CD4-positive, alpha-beta T cell treated with Interleukin-4 for 4 hours (primary cell): ENCODE results near the gene SMIM21.

Source experiments
- DNase-seq: peaks from one replicate; pipeline ENCODE4 v3.0.0-alpha.2; 2020

SMIM21 gene

DNA sequence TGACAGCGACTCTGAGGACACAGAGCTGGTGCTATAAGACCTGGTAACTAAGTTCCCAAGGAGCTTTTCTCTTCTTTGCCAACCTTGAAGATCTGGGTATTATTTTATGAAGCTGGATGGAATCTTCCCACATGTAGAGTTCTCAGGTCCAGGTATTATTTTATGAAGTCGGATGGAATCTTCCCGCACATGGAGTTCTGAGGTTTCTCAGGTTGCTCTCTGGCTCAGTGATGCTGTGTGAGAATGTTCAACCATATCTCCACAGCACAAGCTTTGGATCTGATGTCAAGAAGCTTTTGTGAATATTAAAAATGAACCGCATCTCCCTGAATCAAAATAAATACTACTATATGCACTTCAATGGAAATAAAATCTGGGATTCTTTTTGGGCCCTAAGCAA is at the start of gene SMIM21:
TSS of gene SMIM21 (minus strand) at position 101 of the 400 bp plus-strand sequence. CDS start 140 bp downstream, outside the sequence.
- no peak for DNase-seq

DNA sequence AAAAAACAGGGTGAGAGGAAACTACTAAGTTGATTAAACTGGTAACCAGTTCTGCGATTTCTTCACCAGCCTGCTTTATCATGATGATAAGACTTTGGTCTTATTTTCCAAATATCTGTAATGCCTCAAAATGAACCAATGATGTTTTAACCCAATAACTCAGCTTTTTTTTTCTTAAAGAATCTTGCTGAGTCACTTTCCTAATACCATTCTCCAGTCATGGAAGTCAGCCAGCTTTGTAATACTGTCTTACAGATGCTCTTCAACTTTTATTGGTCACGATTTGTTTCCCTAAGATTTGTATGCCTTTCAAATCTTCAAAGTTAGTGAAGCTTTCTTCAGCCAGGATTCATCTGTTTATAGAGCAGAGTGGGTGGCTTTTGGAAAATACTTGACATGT is 47.7 kb upstream of the SMIM21 start:
- DNase-seq = no peak

DNA sequence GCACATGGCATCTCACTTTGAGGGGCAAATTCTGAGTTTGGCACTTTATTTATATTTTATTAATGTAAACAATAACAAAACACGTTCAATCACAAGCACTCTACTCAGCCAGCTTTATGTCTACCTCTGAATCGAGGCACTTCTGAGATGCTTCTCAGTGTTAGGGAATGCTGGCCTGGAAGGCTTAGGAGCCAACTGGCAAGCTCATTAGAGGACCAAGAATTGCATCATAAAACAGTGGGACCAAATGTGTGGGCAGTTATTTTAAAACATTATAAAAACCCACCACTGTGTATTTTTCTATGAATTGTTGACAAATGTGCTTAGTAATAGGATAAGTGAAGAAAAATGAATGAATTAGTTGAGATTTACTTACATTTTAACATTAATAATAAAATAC is 46.8 kb upstream of the SMIM21 start:
- DNase-seq = no peak

DNA sequence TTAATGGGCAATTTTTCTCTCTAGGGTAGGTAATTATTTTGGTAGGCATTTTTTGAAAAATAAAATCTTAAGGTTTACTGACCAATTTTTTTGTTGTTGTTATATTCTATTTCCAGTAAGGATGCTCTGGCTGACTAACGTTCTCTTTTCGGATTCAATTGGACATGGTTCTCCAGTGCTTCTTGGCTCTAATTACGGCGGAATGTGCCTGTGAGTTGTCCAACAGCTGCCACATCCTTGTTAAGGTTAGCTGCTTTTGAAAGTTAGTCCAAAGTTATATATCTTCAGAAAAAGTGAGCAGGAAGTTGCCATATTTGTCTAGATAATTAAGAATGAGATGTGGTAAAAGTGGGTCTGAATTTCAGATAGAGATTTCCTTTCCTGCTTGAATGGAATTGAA is 45.8 kb upstream of the SMIM21 start:
- no peak for DNase-seq

DNA sequence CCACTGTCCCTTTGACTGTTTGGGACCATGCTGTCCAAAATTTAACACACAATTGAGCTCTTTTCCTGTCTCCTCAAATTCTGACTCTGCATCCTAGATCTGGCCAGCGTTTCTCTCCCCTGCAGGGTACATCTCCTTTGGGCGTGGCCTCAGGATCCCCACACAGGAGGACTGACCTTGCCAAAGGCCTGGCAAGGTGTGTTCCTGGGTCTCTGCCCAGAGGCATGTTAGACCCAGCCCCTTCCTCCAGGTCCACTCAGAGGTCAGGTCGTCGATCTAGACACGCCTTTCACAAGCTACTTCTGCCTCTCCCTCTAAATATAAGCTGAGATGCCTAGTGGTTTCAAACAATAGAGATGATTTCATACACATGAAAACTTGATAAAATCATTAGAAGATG is 45.4 kb upstream of the SMIM21 start:
- DNase-seq = no peak

DNA sequence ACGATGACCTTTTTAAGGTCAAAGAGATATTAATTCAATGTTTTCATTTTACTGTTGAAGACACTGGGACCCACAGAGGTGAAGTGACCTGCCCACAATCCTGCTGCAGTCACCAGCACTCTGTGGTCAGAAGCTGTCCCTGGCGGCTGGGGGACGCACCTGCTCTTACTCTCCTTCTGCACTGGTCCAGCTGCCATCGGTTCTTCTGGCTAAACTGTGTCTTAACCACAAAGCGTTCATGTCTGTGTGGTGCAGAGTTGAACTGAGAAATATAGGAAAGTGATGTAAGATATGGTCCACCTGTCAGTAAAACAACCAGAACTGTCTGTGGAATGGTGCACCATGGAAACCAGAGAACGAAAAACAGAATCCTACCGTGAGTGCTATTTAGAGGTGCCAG is 44.9 kb upstream of the SMIM21 start:
- DNase-seq = no peak

DNA sequence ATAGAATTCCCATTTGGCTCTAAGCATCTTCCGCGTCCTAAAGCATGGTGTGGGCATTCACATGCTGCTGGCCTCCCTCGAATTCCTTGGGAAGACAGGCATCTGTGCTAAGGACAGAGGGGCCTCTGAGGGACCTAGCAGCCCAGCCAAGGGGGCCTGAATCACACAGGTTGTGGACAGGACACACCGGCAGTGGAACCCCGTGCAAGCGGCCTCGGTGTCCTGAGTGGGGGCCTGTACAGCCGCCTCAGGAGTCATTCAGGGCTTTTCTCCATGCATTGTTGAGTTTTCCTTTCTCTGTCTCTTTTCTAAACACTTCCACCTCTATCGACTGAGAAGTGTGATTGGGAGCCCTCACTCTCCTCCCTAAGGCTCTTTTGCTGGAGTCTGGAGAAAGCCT is 44.3 kb upstream of the SMIM21 start:
- DNase-seq = no peak

DNA sequence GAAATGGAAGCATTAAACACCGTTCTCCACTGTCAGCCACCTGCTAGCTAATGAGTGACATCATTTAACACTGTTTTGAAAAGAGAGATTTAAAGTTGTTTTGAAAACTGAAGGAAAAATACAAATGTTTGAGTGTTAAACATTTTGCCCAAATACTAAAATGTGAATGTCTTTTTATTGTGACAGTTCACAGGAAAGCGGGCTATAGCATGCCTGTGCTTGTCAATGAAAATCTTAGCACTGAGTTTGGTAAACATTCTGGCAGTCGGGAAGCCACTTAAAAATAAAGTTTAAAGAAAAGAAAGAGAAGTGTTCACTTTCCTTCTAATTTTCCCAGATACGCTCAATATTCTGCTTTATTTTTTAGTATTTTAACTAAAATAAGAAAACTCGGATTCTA is 40.3 kb upstream of the SMIM21 start:
- DNase-seq = no peak

DNA sequence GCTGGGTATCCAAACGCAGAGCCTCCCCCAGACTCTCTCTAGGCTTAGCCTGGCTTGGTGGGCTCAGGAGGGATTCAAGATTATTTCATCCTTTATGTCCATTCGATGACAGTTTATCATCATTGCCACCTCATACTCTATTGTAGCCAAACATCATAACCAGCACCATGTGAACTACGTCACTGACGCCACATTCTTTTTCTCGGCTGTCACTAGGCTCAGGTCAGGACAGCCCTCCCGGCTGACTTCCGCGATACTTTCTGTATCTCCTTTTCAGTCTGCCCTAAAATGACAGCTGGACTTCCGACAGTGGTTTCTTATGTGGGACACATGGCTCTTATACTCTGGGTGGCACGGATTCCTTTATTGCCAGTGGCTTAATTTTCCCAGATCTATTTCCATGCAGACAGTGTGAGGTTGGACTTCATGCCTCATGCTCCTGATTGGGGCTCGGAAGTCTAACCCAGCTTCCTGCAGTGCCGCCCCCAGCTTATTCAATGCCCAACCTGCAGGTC is 39.8 kb upstream of the SMIM21 start:
- no peak for DNase-seq

DNA sequence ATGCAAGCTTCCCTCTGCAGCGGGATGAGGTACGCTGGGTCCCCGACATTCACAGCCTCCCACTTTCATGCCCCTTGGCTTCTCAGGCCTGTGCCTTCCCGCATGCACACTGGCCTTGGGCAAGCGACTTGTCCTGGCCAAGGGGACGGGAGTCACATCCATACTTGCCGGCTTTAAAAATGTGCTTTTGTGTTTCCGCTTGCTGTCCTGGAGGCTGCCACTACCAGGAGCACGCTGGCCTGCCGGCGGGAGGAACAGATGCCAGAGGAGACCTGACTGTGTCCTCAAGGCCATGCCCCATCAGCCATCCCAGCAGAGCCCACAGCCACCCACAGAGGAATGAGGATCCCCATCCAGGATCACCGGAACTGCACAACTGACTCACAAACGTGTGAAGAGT is 36.9 kb upstream of the SMIM21 start:
- DNase-seq = no peak

DNA sequence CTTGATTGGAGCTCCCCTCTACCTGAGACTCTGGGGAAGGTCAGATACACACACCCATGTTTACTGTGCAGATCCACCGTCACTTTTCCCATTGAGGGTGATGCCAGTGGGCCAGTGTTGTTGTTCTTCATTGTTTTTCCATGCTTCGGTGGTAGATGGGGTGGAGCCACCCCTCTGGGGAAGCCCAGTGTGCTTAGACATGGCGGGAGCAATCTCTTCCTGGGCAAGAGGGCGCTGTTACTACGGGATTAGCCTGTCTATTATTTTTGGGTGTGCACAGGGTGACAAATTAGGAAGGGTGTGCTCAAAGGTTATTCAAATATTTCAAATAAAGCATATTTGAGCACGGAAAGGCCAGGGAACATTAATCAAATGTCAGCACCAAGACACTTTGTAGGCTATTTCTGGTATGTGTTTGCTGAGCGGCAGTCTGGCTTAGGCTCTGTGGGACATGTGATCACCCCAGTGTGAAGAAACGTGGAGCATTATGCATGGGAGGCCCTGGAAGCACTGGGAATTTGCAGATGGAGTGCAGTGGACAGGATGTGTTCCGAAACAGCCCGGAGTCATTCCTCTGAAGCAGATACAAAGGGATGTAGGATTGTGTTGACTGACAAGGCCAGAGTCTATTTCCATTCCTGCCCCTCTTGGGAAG is 34.8 kb upstream of the SMIM21 start:
- DNase-seq = no peak

DNA sequence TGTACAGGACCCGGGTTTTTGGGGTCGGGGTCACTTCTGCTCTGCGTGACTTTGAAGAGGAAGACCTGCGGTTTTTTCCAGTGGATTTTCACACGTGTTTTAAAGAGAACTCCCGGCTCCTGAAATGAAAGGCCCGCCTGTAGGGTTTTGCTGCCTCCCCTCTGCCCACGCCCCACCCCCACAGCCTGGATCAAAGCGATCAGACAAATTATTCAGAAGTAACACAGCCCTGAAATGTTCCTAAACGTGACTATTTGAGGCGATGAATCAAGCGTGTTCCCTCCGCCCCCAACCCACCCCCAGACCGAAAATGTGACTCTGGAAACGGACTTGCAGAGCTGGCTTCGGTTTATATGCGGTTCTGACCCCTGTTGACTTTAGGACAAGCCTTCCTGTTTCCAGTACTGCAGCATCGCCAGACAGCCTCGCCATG is 28.7 kb upstream of the SMIM21 start:
- DNase-seq = no peak

DNA sequence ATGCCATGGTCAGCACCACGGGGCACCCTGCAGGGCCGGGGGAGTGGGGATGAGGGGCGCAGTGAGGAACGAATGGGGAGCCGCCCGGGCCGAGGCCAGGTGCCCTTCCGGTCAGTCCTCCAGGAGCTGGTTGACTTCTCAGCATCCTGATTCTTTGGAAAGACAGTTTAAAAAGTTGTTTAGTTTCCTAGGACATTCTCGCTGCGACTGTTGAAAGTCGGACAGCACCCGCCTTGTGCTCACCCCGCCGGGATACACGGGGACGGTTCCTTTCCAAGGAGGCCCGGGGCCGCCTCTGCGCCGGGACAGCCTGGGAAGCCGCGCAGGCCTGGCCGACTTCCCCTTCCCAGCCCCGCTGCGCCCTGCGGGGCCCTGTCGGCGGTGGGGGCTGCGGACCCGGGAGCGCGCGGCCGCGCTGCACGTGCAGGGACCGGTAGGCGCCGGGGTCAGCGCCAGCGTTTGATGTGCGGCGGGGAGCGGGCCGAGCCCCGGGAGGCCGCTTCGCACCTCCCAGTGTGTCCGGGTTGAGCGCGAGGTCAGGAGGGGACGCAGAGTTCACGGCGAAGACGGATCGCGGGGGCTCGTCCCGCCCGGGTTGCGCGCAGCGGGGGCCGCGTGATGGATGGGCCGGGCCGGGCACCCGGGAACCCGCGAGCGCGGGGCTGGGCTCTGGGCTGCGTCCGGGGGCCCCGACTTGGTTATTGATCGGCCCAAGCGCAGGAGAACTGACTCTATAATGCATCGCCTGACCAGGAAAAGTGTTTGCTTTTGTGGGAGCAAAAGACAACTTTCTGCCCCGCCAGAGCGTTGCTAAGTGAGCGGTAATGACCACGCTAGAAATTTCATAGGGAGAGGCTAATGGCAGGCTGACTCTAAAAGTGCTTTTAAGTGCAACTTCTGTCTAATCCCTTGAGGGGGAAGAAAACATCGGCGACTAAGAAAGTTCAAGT is 28.0 kb upstream of the SMIM21 start:
- DNase-seq = no peak

DNA sequence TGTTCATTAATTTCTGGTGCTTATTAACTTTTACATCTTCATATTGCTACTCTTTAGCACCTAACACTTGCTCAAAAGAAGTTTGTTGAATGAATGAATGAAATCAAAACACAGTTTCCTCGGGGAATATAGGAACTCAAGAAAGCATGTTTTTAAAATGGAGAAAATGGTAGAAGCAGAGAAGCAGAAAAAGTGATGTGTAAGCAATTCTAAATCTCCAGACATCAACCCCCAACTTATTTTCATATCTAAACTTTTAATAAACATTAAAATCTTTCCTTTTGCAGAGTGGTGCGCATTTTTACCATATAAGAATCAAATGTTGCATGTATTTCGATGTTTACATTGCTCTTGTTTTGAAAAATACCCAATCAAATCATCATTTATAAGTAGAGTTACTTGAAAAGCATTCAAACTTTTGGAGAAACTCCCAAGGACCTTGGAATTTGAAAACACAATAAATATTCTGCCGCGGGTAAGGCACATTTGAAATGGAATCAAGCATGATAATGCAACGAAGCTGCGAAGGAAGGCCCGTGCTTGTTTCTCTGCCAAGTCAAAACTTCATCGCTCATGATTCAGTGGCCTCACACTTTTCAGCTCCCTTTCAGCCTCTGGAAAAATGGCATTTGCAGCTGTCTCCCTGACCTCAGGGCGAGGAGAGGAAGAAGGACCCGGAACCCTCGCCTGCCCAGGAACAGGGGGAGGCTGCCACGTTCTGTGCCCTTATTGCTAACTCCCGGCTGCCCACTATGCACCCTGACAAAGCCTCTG is 26.7 kb upstream of the SMIM21 start:
- no peak for DNase-seq

DNA sequence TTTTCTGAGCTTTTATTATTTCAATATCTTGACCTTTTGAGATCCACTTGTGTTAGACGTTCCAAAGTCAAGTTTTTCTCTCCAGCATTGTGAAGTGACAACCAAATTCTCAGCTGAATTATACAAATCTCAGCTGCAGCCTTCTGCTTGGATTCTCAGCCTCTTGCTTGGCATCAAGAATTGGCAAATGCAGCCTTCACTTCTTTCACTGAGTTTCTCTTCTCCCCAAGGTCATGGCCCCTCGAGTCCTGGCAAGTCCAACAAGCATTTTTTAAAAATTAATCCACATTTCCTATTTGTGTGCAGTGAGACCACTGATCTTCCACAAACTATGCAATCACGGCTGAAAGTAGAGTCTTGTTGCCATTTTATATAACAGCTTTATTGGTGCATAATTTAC is 23.4 kb upstream of the SMIM21 start:
- DNase-seq = no peak

DNA sequence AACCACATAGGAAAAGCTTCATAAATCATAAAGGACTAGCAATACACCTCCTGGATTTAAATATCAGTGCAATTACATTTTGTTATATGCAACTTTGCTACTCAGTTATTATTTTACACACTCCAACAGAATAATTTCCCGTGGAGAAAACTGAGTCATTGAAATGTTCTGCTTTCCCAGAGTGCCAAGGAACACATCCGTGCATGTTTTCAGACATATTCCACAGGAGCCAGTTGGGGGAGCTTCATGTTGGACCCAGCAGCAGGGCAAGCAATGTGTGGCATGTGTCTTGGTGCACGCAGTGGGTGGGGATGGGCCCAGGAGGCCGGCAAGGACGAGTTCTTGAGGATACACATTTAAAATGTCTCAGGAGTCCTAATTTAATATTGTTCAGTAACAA is 14.4 kb upstream of the SMIM21 start:
- DNase-seq = no peak

DNA sequence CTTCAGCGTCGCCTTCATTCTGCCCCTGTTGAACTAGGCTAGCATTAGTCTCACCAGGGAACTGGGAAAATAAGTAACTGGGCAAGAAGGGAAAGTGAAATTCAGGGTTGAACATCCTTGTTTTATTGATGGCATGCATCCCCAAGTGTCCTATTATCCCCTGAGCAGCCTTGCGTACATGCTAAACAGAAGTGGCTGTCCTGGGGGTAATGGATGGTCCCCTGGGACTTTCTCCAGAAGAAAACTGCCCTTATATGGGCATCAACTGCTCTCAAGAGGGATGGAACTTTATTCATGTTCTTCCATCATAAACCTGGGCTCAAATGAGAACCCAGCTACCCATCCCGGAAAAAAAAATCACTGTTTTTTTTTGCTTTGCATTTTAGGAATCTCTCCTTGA is 11.8 kb upstream of the SMIM21 start:
- DNase-seq = no peak

DNA sequence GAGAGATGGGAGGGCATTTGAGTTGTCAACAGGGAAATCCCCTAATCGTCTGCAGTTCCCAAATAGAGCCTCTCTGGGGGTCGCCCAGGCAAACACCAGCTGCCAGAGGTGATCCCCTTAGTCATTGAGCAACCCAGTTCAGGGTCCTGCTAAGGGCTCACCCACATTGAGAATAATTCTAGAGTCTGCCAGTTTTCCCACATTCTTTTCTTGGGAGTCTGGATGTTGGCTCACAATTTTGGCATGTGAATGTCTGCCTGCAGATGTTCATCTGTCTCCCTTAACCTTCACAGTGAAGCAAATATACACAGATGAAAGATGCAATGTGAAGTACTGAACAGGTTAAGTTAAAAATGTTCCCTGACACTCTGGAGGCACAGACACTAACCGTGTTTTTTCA is 11.4 kb upstream of the SMIM21 start:
- no peak for DNase-seq

DNA sequence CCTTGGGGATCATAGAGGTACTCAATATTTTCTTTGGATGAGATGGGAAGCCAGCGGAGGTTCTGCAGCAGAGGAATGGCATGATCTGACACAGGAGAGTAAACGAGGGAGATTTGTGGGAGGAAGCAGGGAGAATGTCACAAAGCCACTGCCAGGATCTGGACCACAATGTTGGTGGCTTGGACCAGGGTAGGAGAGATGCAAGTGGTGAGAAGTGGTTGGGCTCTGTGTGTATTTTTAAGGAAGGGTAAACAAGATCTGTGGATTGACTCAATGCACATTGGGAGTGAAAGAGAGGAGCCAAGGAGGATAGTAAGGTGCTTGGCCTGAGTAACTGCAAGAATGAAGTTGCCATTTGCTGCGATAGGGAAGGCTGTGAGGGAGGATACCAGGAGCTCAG is 10.5 kb upstream of the SMIM21 start:
- DNase-seq = no peak

DNA sequence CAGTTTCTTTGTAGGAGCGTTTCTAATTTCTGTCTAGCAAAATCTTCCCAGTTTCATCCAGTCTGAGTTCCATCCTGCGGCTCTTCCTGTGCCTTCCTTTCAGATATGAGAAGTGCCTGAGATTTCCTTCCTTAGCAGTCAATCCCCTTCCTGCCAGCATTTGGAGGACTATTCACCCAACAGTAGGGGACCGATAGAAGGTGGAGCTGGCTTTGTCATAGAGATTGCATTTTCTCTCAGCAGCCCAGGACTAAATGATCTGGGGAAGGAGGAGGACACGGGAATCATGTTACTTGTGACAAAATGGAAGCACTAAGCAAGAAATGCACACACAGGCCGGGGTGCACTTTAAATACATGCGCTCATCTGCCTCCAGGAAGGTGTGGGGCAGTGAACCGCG is 5.6 kb upstream of the SMIM21 start:
- no peak for DNase-seq

DNA sequence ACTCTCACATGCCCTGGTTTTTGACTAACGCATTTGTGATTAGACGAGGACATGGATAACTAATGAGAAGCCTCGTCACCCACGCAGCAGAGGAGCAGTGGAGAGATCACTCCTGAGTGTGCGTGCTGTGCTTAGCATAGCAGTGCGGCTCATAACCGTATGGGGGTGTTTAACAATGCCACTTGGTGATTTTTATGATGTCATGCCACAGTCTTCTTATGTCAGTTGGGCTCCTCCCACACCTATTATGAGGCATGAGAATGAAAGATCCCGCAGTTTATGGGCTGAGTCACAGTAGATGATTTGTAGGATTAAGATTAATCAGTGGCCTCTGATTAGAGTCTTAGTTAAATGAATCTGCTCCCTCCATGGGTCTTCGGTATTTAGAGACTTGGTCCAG is 2.5 kb upstream of the SMIM21 start:
- no peak for DNase-seq

DNA sequence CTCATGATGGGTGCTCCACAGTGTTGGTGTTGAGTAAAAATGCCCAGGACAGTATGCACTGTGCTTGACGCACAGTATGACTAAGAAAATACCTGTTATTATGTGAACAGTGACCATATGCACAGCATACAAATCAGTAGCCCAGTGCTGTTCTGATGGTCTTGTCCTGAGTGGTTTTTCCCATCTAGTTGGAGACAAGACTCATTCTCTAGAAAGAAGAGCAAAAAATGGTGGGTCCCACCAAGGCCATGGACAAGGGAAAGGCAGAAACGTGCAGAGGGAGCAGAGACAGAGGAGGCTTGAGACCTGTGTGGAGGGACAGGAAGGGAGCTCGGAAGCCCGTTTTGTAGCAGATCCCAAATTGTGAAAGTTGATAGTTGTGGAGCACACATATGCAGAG is 987 bp upstream of the SMIM21 start:
- DNase-seq = no peak

DNA sequence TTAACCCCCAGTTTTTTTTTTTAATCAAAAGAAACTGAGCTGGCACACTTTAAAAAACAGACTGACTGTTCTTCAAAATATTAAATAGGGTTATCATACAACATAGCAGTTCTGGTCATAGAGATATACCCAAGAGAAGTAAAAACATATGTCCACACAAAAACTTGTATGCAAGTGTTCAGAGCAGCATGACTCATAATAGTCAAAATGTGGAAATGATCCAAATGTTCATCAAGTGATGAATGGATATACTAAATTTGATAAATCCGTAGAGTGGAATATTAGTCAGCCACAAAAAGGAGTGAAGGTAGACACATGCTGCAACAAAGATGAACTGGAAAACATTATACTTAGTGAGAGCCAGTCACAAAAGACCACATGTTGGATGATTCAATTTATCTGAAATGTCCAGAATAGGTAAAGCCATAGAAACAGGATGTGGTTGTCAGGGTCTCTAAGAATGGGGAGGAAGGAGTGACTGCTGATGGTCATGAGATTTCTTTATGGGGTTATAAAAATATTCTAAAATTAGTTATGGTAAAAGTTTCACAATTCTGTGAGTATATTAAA is 5.1 kb downstream of the SMIM21 start:
- DNase-seq = no peak
